ENCODE data around the gene IL4R. TPM values are rescaled to one million over a fixed set of nuclear protein-coding genes. Genes with fewer than 3 reads are reported as not detected.
"Not testable (repeated sequence)": the region's sequence is repeated elsewhere in the genome, so short reads cannot be mapped to it uniquely, and the experiment has no call there.

Gene IL4R
- total RNA-seq, 4 donors from 2014 or later, result 84.9 to 97.9 (median 89.8) TPM

DNA sequence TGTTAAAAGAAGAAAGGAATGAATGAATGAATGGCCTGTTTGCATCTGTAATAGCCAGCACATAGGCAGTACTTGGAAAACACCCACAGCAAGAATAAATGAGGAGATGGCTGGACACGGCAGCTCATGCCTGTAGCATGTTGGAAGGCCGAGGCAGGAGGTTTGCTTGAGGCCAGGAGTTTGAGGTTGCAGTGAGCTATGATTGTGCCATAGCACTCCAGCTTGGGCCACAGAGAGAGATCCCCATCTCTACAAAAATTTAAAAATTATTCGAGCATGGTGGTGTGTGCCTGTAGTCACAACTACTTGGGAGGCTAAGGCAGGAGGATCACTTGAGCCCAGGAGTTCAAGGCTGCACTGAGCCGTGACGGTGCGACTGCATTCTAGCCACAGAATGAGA, 12.5 kb downstream of the IL4R start:
- no peak for TF ChIP-seq POLR2A (IDR thresholded peaks at IDR 0.05)
- TF ChIP-seq, protein P1, sequence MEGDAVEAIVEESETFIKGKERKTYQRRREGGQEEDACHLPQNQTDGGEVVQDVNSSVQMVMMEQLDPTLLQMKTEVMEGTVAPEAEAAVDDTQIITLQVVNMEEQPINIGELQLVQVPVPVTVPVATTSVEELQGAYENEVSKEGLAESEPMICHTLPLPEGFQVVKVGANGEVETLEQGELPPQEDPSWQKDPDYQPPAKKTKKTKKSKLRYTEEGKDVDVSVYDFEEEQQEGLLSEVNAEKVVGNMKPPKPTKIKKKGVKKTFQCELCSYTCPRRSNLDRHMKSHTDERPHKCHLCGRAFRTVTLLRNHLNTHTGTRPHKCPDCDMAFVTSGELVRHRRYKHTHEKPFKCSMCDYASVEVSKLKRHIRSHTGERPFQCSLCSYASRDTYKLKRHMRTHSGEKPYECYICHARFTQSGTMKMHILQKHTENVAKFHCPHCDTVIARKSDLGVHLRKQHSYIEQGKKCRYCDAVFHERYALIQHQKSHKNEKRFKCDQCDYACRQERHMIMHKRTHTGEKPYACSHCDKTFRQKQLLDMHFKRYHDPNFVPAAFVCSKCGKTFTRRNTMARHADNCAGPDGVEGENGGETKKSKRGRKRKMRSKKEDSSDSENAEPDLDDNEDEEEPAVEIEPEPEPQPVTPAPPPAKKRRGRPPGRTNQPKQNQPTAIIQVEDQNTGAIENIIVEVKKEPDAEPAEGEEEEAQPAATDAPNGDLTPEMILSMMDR (IDR thresholded peaks at IDR 0.05), result no peak
- Histone ChIP-seq H3K36me3 (peaks cover 0 to 7% (median 0%) of the 10 kb centered on the region in 3 donors), H3K4me1 (peaks cover 68 to 100% (median 98%) of the 10 kb centered on the region in 3 donors), H3K9me3 (no peaks in the 10 kb centered on the region), H3K27me3 (no peaks in the 10 kb centered on the region), H3K4me3 (peak overlapping the region in 1 of 4 donors; percentile 53), H3K27ac (peak overlapping the region; percentile 97 to 100 (median 99))
- intact Hi-C loops (cut with DNase I), result no loop called here
- DNase-seq, result no peak
- WGBS, 2 donors, result 89 to 90% methylated on average over 6 of the region's 6 CpGs

DNA sequence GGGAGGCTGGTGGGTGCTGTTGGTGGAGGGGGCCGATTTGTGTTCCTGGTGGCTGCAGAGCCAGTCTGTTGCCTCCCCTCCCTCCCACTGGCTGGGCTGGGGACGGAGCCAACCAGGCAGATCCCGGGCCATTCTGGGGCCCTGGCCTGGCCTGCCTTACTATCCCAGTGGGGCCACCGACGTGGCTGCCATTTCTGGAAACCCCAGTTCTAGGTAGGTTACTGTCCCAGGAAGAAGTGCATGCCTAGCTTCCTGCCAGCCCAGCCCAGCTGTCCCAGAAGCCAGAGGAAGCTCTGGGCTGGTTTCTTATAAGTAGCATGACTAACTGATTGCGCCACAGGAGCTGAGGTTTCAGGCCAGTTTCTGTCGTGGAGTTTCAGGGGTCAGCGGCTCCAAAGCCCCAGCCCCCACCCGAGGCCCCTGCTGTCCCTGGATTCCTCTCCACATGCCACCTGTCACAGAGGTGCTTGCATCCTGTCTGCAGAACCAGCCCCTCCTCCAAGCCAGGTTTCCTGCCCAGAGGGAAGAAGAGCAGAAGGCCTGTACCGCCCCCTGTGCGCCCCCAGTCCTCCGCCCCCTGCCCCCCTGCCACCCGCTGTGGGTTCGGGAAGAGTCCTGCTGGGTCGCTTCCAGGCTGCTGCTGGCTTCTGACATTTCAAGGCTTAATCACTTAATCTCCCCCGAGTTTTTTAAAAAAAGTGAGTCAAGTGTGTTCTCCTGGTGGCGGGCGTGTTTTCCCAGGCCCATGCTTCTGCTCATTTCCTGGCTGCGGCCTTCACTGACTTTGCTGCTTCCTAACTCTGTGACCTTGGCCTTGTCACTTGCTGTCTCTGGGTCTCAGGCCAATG, 13.2 kb downstream of the IL4R start:
- H3K4me3 ChIP-seq, result peak overlapping the region in 3 of 4 donors; percentile 5 to 53 (median 21)
- H3K4me1 ChIP-seq, result peaks cover 68 to 100% (median 94%) of the 10 kb centered on the region in 3 donors
- no peaks in the 10 kb centered on the region for H3K27me3 ChIP-seq
- peaks cover 0 to 14% (median 0%) of the 10 kb centered on the region in 3 donors for H3K36me3 ChIP-seq
- DNase-seq, result peak; percentile 40
- H3K9me3 ChIP-seq, result no peaks in the 10 kb centered on the region
- intact Hi-C loops (cut with DNase I), result no loop called here
- TF ChIP-seq POLR2A (IDR thresholded peaks at IDR 0.05), result peak in 1 of 4 donors; percentile 24
- TF ChIP-seq, protein P1 (IDR thresholded peaks at IDR 0.05), result peak in 4 of 6 experiments; percentile 11 to 33 (median 25)
- H3K27ac ChIP-seq, result peak overlapping the region; percentile 97 to 100 (median 99)
- 1 to 19% methylated on average over 3 to 15 of the region's 19 CpGs for WGBS, 2 donors

DNA sequence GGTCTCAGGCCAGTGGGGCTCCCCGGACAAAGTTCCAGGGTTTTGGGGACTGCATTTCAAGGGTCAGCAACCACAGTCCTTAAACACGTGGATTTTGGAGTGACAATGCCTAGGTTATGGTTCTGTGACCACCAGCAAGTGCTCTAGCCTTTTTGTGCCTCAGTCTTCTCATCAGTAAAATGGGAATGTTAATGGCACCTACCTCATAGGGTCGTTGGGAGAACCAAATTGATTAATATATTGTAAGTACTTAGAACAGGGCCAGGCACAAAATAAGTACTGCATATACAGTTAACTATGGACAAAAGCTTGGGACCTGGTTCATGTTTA, 13.8 kb downstream of the IL4R start:
- TF ChIP-seq POLR2A (IDR thresholded peaks at IDR 0.05), result no peak
- TF ChIP-seq, protein P1 (IDR thresholded peaks at IDR 0.05), result no peak
- intact Hi-C loops (cut with DNase I), result no loop called here
- Histone ChIP-seq H3K4me1 (peaks cover 63 to 94% (median 89%) of the 10 kb centered on the region in 3 donors), H3K36me3 (peaks cover 0 to 19% (median 0%) of the 10 kb centered on the region in 3 donors), H3K4me3 (peak overlapping the region in 3 of 4 donors; percentile 5 to 53 (median 21)), H3K9me3 (no peaks in the 10 kb centered on the region), H3K27me3 (no peaks in the 10 kb centered on the region), H3K27ac (peak overlapping the region; percentile 97 to 100 (median 99))
- 6 to 21% methylated on average over 2 of the region's 3 CpGs for WGBS, 2 donors
- DNase-seq, result no peak

DNA sequence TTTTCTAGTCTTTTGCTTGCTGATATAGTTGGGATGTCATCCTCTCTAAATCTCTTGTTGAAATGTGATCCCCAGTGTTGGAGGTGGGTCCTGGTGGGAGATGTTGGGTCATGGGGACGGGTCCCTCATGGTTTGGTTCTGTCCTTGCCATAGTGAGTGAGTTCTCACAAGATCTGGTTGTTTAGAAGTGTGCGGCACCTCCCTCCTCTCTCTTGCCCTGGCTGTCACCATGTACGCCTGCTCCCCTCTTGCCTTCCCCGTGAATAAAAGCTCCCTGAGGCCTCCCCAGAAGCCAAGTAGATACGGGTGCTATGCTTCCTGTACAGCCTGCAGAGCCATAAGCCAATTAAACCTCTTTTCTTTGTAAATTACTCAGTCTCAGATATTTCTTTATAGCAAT, 15.2 kb downstream of the IL4R start:
- H3K4me3 ChIP-seq, result no peak overlapping the region
- peaks cover 0 to 33% (median 4%) of the 10 kb centered on the region in 3 donors for H3K36me3 ChIP-seq
- no peak for DNase-seq
- H3K4me1 ChIP-seq, result peaks cover 51 to 93% (median 83%) of the 10 kb centered on the region in 3 donors
- 77% methylated on average over 5 of the region's 5 CpGs for WGBS, 2 donors
- H3K9me3 ChIP-seq, result no peaks in the 10 kb centered on the region
- peak overlapping the region; percentile 97 to 100 (median 99) for H3K27ac ChIP-seq
- H3K27me3 ChIP-seq, result no peaks in the 10 kb centered on the region
- intact Hi-C loops (cut with DNase I), result no loop called here
- TF ChIP-seq POLR2A (IDR thresholded peaks at IDR 0.05), result no peak
- TF ChIP-seq, protein P1 (IDR thresholded peaks at IDR 0.05), result no peak

DNA sequence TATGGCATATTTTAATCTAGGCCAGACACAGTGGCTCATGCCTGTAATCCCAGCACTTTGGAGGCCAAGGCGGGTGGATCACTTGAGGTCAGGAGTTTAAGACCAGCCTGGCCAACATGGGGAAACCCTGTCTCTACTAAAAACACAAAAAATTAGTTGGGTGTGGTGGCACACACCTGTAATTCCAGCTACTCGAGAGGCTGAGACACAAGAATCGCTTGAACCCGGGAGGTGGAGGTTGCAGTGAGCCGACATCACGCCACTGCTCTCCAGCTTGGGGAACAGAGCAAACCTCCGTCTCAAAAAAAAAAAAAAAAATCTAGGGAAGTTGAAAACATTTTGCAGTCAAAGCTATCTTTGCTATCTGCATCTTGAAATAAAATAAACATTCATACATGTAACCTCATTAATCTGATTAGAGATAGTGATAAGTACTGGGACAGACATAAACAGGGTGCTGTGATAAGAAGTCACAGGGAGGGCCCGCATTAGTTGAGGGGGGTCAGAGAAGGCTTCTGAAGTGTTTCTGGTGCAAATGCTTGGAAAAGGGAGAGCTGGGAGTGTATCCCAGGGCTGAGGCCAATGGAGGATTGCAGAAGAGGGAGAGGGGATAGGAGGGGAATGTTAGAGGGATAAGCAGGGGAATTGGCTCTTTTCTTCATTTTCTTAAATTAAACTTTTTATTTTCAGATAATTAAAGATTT, 15.8 kb downstream of the IL4R start:
- Histone ChIP-seq H3K27ac (peak overlapping the region; percentile 97 to 100 (median 99)), H3K4me1 (peaks cover 48 to 93% (median 77%) of the 10 kb centered on the region in 3 donors), H3K36me3 (peaks cover 0 to 39% (median 8%) of the 10 kb centered on the region in 3 donors)
- intact Hi-C loops (cut with DNase I); DNase-seq; H3K27me3 ChIP-seq; H3K4me3 ChIP-seq; H3K9me3 ChIP-seq: not testable (repeated sequence)
- WGBS, 2 donors, result 42 to 49% methylated on average over 8 of the region's 8 CpGs
